T-helper 1 cell treated with Interleukin-12 subunit alpha and Interleukin-12 subunit beta and Interleukin-4 antibody, amounts not matched to agents 30 ng/mL and 1 ng/mL, for 36 hours (primary cell): ENCODE results near the gene BLOC1S1. TPM values are rescaled to one million over a fixed set of nuclear protein-coding genes. Genes with fewer than 3 reads are reported as not detected.

ENCODE experiments used
- intact Hi-C: fragments of 100-400 bp; cut with micrococcal nuclease; formaldehyde crosslinking; loops from one replicate; pipeline ENCODE4 v1.15.1; 2024
- total RNA-seq: library from RNA; stranded (reverse); gene quantifications from 2 replicates; pipeline ENCODE4 v1.2.3, GENCODE V29; 2022

BLOC1S1 gene
- total RNA-seq, 1 donor from 2014 or later = 115 TPM

DNA sequence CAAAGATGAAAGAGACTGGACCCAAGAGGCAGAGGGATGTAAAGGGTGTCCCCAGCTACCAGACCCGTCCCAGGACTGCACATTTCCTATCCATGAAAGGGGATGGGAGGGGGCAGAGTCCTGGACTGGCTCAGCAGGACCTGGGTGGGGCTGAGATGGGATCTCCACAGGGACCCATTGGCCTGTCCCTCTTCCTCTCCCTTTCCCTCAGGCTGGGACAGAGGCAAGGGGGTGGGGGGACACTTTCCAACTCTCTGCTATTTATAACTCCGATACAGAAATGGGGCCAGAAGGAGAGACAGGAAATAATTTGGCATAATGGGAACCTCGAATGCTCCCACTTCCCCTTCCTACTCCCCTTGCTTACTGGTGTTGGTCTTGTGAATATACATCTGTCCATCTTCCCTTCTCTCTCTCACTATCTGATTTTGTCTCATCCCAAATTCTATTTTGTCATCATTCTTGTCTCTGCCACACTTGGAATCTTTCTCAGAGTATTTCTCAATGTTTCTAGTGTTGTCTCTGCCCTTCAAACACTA, 7.1 kb upstream of the BLOC1S1 start:
- intact Hi-C loops = loop anchor here (2.0 kb wide), 1 partner anchor 62 kb away; no protein-coding TSS in a partner anchor

DNA sequence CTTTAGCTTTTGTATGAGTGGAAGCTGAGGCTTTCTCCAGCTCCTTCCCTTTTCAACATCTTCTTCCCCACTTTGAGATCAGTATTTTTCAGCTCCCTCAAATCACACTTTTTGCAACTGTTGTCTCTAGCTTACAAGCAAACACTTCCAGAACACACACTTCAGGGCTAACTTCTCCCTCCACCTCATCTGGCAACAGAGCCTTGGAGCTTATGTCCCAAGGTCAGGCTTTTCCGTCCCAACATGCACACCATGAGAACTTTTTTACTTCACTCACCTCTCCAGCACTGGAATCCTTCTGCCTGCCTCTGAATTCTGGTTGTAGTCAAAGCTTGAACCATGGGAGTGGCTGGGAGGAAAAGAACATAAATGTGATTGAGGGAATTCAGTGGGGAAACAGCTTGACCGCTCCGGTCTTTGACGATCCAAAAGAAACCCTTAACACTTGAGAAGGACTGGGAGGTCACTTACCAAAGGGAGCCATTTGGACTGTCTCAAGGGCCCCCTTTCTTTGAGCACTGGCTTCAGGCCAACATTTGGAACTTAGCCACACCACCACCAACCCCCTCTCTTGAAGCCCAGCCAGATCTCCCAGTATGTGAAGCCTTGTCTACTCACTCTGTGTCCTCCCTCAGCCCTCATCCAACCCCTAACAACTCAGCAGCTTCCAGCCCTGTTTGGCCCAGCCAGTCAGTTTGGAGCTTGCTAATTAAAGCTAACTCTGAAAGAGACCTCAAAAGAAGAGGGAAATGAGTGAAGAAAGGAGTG, 3.9 kb upstream of the BLOC1S1 start:
- intact Hi-C loops = loop anchor here (10.0 kb wide), 1 partner anchor 1297 kb away; the partner anchor contains the start of gene ITGA5

DNA sequence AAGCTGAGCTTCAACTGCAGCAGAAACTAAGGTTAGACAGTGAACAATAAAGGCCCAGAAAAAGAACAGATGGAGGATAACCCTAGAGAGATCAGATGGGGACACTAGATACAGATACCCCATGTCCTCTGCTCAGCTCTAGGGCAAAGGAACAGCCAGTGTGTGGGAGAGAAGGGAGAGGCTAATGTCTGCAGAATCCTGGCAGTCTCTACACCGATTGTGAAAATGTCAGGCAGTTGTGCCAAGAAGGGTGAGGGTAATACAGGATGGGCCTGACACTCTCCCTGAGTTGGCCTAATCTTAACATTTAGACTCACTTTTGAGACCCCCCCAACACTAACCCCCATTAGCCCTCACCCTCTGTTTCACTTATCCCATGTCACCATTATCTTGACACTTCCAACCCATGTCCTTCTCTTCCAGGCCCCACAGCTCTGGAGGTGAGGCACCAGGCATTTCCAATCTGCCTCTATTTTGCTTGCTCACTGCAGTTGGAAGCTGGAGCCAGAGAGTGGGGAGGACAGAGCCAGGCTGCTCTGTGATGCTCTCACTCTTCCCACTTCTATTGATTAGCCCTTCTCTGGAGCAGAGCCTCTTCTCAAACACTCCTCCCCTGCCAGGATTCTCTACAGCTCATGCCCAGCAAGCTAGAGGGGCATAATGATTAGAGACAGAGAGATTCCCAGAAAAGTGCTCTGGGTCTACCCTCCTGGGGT, 3.0 kb upstream of the BLOC1S1 start:
- intact Hi-C loops = loop anchor here (10.0 kb wide), 1 partner anchor 1298 kb away; the partner anchor contains the start of gene ITGA5

- intact Hi-C loops = loop anchor here (2.0 to 10.0 kb wide), 2 partner anchors 1299 to 1987 kb away; partner anchors contain the start of genes CALCOCO1 and ITGA5
These were observed 2.1 kb upstream of the BLOC1S1 start for GRCh38 chr12:55713721-55714120.

GRCh38 chr12:55715169-55715764, 579 bp upstream of the BLOC1S1 start:
- intact Hi-C loops = loop anchor here (2.0 to 10.0 kb wide), 5 partner anchors 922 to 1988 kb away; partner anchors contain the start of genes CALCOCO1, ITGA5 and NCKAP1L

DNA sequence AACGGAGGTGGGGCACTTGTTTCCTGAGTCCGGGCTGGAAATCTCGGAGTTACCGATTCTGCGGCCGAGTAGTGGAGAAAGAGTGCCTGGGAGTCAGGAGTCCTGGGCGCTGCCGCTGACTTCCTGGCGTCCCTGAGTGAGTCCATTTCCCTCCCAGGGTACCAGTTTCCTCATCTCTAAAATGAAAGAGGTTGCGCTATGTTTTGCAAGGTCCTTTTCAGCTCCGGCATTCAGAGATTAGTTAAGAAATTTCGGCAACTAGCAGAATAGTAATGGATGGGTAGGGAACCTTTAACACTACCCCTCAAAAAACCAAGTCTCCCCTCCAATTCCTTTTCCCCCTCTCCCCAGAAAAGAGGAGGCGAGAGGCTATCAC, 724 bp downstream of the BLOC1S1 start:
- intact Hi-C loops = loop anchor here (1.0 to 10.0 kb wide), 13 partner anchors 8 to 1302 kb away; partner anchors contain the start of genes CD63, DNAJC14, ITGA5 and NCKAP1L

- intact Hi-C loops = loop anchor here (2.0 to 10.0 kb wide), 6 partner anchors 71 to 1303 kb away; partner anchors contain the start of genes ITGA5 and NCKAP1L
These were observed 1.5 kb downstream of the BLOC1S1 start for GRCh38 chr12:55717011-55718007.

- intact Hi-C loops = loop anchor here (5.0 to 10.0 kb wide), 4 partner anchors 919 to 1303 kb away; partner anchors contain the start of genes ITGA5 and NCKAP1L
These were observed 2.2 kb downstream of the BLOC1S1 start for GRCh38 chr12:55718015-55718414.

DNA sequence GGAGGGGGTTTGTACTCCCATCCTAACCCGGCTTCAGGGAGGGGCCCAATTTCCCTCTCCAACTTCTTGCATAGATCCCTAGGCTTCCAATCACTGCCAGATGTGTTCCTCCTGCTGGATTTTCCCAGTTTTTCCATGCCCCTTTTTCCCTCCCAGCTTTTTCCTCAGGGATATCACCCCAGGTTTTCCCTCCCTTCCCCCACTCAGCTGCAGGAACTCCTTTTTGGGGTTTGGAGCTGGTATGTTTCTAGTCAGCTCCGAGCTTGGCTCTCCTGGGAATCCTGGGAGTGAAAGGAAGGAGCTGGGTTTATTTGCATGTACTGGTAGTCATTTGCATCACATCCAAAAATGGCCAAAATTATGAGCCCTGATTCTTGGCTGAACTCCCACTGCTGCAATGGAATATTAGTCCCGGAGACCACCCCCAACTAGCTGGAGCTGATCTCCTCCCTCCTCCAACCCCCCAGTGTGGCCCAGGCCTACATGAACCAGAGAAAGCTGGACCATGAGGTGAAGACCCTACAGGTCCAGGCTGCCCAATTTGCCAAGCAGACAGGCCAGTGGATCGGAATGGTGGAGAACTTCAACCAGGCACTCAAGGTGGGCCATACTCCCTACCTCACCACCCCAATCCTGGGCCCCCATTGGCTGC, 2.9 kb downstream of the BLOC1S1 start:
- intact Hi-C loops = loop anchor here (5.0 to 10.0 kb wide), 4 partner anchors 919 to 1304 kb away; partner anchors contain the start of genes ITGA5 and NCKAP1L

DNA sequence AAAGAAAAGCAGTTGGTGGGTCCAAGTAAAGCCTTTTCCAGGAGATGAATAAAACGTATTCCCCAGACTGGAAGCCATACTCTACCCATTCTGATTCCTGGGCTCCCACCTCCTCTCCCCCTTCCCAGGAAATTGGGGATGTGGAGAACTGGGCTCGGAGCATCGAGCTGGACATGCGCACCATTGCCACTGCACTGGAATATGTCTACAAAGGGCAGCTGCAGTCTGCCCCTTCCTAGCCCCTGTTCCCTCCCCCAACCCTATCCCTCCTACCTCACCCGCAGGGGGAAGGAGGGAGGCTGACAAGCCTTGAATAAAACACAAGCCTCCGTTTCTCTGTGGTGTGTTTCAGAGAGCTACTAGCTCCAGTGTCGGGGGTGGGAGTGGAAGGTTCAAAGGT, 3.5 kb downstream of the BLOC1S1 start:
- intact Hi-C loops = loop anchor here (5.0 to 10.0 kb wide), 4 partner anchors 918 to 1305 kb away; partner anchors contain the start of genes ITGA5 and NCKAP1L

DNA sequence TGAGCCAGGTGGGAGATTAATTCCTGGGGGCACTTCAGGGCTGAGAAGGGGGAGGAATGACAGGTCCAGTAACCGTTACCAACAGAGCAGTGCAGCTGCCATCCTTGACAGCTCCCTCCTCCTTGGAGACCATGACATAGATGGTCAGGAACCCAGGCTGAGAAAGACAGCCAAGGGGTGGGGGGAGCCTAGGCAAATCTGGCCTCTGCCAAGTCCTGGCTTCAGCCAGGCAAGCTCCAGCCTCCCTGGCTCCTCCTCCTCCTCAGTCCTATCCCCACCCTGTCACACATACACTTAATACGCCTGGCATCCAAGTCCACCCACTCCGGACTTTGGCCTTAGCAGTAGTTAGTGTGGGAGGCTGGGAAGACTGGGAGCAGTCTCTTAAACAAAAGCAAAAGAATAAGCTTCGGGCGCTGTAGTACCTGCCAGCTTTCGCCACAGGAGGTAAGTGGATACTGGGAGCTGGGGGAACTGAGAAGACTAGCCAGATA, 4.3 kb downstream of the BLOC1S1 start, which contains the start of gene RDH5:
RDH5 (plus strand) TSS at position 323 of the 494 bp plus-strand sequence. CDS start 792 bp downstream, outside the sequence.
- intact Hi-C loops = no loop called here

DNA sequence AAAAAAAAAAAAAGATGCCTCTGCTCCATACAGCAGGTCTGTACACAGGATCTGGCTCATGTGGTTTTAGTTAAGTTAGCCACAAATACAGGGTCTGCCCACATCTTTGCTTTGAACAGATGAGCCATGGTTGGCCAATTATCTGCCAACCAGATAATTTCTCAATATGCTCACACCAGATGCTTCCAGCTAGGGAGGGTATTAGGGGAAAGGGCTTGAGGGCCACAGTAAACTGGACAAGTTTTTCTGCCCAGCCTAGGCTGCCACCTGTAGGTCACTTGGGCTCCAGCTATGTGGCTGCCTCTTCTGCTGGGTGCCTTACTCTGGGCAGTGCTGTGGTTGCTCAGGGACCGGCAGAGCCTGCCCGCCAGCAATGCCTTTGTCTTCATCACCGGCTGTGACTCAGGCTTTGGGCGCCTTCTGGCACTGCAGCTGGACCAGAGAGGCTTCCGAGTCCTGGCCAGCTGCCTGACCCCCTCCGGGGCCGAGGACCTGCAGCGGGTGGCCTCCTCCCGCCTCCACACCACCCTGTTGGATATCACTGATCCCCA, 5.1 kb downstream of the BLOC1S1 start:
- intact Hi-C loops = no loop called here

GRCh38 chr12:55721601-55722213, 5.9 kb downstream of the BLOC1S1 start:
- intact Hi-C loops = no loop called here

- intact Hi-C loops = no loop called here
These were observed 7.1 kb downstream of the BLOC1S1 start for GRCh38 chr12:55722948-55723347.

DNA sequence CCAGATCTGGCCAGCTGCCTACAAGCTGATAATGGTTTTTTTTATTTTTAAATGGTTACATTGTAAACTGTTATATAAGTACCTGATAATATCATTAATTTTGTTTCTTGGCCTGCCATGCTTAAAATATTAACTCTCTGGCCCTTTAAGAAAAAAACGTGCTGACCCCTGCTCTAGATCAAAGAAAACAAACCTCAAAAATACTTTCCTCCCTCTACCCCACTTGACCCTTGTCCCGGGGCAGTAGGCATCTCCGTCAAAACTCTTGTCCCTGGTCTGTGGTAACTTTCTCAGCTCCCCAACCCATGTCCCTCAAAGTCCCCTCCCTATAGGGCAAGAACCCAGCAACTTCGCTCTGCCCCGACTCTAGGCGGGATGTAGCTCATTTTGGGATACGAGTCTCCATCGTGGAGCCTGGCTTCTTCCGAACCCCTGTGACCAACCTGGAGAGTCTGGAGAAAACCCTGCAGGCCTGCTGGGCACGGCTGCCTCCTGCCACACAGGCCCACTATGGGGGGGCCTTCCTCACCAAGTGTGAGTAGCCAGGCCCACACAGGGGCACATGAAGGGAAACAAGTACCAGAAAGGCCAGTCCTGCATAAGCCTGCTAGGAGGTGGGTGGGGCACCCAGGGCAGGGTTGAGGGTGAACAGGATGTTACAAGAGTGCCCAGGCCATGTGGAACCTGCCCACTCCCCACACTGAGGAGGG, 7.8 kb downstream of the BLOC1S1 start:
- intact Hi-C loops = loop anchor here (1.0 kb wide), 2 partner anchors 7 to 14 kb away; partner anchors contain the start of gene BLOC1S1

- intact Hi-C loops = loop anchor here (1.0 kb wide), 2 partner anchors 8 to 13 kb away; partner anchors contain the start of gene BLOC1S1
These were observed 8.5 kb downstream of the BLOC1S1 start for GRCh38 chr12:55724226-55724939.

GRCh38 chr12:55724940-55725309, 9.1 kb downstream of the BLOC1S1 start:
- intact Hi-C loops = loop anchor here (1.0 kb wide), 2 partner anchors 9 to 12 kb away; partner anchors contain the start of gene BLOC1S1
